ENCODE results near the gene C3orf22.

C3orf22 gene

GRCh38 chr3:126556637-126557414 lies 1.9 kb downstream of the C3orf22 start:
- DNase-seq, result no peak

- no peak for DNase-seq
Observed at GRCh38 chr3:126555795-126556636, 2.7 kb downstream of the C3orf22 start.

GRCh38 chr3:126554560-126555525 lies 3.9 kb downstream of the C3orf22 start:
- DNase-seq, result no peak

- no peak for DNase-seq
Observed at GRCh38 chr3:126553284-126554084, 5.2 kb downstream of the C3orf22 start.

GRCh38 chr3:126552688-126553283 lies 5.9 kb downstream of the C3orf22 start:
- DNase-seq, result no peak

- DNase-seq, result no peak
Observed at GRCh38 chr3:126551839-126552687, 6.7 kb downstream of the C3orf22 start.

- DNase-seq, result no peak
Observed at GRCh38 chr3:126551121-126551838, 7.5 kb downstream of the C3orf22 start.

GRCh38 chr3:126550488-126551051 lies 8.2 kb downstream of the C3orf22 start:
- DNase-seq, result no peak

GRCh38 chr3:126549861-126550487 lies 8.8 kb downstream of the C3orf22 start:
- no peak for DNase-seq

GRCh38 chr3:126548556-126549466 lies 9.9 kb downstream of the C3orf22 start:
- DNase-seq, result no peak

- no peak for DNase-seq
Observed at GRCh38 chr3:126547721-126548120, 11.0 kb downstream of the C3orf22 start.

- no peak for DNase-seq
Observed at GRCh38 chr3:126546549-126547239, 12.0 kb downstream of the C3orf22 start.

GRCh38 chr3:126546013-126546412 lies 12.7 kb downstream of the C3orf22 start:
- no peak for DNase-seq

GRCh38 chr3:126545544-126545943 lies 13.2 kb downstream of the C3orf22 start:
- DNase-seq, result no peak

GRCh38 chr3:126544596-126545281 lies 14.0 kb downstream of the C3orf22 start:
- no peak for DNase-seq

- no peak for DNase-seq
Observed at GRCh38 chr3:126543457-126544061, 15.2 kb downstream of the C3orf22 start.
